T-helper 1 cell treated with Interleukin-12 subunit alpha and Interleukin-12 subunit beta and Interleukin-4 antibody, amounts not matched to agents 30 ng/mL and 1 ng/mL, for 36 hours (primary cell): ENCODE results near the gene RAB40A. TPM values are rescaled to one million over a fixed set of nuclear protein-coding genes. Genes with fewer than 3 reads are reported as not detected.
"Not testable (repeated sequence)": the region's sequence is repeated elsewhere in the genome, so short reads cannot be mapped to it uniquely, and the experiment has no call there.

Source experiments
- intact Hi-C: fragments of 100-400 bp; cut with micrococcal nuclease; formaldehyde crosslinking; loops from one replicate; pipeline ENCODE4 v1.15.1; 2024
- total RNA-seq: library from RNA; stranded (reverse); gene quantifications from 2 replicates; pipeline ENCODE4 v1.2.3, GENCODE V29; 2022

Gene RAB40A
- total RNA-seq, 1 donor from 2014 or later, result 0.20 TPM

DNA sequence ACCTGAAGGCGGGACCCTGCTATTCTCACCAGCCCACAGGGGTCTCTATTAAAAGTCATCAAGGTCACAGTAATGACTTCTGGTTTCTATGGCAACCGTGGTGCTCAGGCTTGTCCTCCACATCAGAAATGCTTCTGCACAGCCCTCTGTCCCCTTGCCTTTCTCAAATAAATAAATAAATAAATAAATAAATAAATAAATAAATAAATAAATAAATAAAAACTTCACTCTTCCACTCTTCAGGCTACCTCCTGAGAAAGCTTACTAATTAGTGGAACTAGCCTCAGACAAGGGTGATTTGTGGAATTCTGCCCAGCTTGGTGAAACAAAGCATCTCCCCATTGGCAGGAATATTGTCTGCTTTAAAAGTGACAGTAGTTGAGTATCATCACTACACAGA, 5.5 kb upstream of the RAB40A start:
- intact Hi-C loops, result no loop called here

GRCh38 chrX:103523605-103524004, 4.3 kb upstream of the RAB40A start:
- intact Hi-C loops, result no loop called here

DNA sequence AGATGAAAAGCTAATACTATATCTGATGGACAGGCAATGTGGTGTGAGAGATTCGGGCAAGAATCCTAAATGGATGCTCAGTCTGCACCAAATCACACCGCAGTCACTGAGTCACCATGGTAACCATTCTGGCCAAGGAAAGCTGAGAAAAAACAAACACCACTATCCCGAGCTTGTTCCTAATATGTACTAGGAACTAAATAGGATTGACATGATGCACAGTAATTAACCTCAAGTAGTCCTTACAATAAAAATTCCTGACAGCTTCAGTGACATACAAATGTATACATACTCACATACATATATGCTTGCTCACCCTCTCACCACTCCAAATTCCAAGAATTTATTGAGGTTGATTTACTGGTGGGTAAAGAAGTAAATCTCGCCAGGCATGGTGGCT, 1.1 kb upstream of the RAB40A start:
- intact Hi-C loops, result no loop called here

- intact Hi-C loops, result no loop called here
Observed at GRCh38 chrX:103518571-103518970, 718 bp downstream of the RAB40A start.

DNA sequence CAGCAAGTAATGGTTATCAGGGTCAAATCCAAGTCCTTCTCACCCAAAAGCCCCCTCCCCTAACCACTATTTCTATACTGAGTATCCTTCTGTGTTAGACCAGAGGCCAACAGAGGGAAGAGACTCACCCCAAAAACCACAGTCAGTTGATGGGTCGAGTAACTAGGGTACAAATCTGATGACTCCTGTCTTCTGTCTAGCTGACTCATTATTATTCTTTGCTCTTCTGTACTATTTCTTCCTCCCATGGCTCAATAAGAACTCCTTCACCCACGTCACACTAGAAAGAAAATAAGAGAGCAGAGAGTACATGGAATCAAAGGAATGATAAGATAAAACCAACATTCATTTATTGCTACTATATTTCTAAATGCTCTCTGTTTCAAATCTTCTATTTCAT, 2.0 kb downstream of the RAB40A start:
- intact Hi-C loops, result no loop called here

DNA sequence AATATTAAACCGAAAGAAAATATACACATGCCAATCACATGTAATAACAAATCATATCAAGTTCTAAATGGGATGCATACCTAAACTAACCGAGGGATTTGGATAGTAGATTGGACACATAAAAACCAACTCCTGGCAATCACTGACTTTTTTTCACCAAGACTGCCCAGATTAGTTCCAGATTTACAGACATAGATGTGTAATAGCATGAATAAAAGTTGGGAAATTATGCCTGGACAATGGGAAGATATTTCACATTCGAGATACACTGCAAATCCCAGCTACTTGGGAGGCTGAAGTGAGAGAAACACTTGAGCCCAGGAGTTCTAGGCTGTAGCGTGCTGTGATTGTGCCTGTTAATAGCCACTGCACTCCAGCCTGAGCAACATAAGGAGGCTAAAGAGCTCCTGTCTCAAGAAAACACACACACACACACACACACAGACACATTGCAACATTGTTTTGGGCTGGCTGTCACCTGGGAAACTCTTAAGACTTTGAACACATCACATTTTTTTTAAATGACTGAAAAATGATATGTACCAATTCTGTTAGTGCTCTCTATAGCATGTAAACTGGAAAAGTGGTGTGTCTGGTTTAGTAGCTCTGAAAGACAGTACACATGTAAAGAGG, 5.7 kb downstream of the RAB40A start:
- intact Hi-C loops, result no loop called here

GRCh38 chrX:103513067-103513466, 6.2 kb downstream of the RAB40A start:
- intact Hi-C loops, result no loop called here

DNA sequence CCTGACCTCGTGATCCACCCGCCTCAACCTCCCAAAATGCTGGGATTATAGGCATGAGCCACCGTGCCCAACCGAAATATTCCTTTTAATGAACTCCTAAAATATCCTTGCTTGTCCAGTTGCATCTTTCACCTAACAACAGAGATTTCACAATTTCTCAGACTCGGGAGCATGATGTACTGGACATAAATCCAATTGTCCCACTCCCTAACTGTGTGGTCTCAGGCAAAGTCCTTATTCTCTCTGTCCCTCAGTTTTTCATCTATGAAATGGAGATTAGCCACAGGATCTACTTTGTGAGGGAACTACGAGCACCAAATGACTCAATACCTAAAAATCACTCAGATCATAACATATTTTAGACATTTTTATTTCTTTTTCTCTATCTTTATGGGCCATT, 9.3 kb downstream of the RAB40A start:
- intact Hi-C loops, result no loop called here

DNA sequence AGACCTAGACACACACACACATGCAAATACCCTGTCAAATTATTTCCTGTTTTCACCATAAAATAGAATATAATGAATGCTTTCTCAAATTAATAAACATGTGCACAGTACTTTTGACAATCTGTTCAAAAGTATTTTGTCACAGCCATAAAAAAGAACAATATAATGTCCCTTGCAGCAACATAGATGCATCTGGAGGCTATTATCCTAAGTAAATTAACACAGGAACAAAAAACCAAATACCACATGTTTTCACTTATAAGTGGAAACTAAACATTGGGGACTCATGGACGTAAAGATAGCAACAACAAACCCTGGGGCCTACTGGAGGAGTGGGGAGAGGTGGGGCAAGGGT, 15.5 kb downstream of the RAB40A start:
- intact Hi-C loops, result no loop called here

GRCh38 chrX:103503163-103503852, 16.0 kb downstream of the RAB40A start:
- intact Hi-C loops, result no loop called here

DNA sequence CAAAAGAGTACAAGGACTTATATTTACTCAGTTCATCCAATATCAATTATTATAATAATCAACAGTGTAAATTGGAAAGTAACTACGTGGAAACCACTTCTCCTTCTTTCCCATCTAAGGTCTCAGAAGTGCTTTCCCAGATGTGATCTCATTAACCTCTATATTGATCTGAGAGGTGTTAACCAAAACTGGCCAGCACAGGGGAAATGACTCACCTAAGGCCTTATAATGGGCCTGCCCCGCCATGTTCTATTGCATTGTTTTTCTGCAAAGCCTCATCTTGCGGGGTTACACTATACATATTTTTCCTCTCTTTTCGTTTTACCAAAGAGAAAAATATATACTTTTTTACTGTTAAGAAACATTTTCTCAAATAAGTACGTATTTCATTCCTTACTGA, 20.5 kb downstream of the RAB40A start:
- intact Hi-C loops, result no loop called here

- intact Hi-C loops, result no loop called here
Observed at GRCh38 chrX:103495786-103496185, 23.5 kb downstream of the RAB40A start.

- intact Hi-C loops, result not testable (repeated sequence)
Observed at GRCh38 chrX:103493578-103493977, 25.7 kb downstream of the RAB40A start.

- intact Hi-C loops, result loop anchor here (1.0 to 5.0 kb wide), 3 partner anchors 146 to 328 kb away; no protein-coding TSS in a partner anchor
Observed at GRCh38 chrX:103489733-103490132, 29.6 kb downstream of the RAB40A start.

- intact Hi-C loops, result loop anchor here (1.0 to 5.0 kb wide), 3 partner anchors 145 to 329 kb away; no protein-coding TSS in a partner anchor
Observed at GRCh38 chrX:103488794-103489193, 30.5 kb downstream of the RAB40A start.

- intact Hi-C loops, result loop anchor here (5.0 kb wide), 1 partner anchor 329 kb away; no protein-coding TSS in a partner anchor
Observed at GRCh38 chrX:103488332-103488731, 31.0 kb downstream of the RAB40A start.

DNA sequence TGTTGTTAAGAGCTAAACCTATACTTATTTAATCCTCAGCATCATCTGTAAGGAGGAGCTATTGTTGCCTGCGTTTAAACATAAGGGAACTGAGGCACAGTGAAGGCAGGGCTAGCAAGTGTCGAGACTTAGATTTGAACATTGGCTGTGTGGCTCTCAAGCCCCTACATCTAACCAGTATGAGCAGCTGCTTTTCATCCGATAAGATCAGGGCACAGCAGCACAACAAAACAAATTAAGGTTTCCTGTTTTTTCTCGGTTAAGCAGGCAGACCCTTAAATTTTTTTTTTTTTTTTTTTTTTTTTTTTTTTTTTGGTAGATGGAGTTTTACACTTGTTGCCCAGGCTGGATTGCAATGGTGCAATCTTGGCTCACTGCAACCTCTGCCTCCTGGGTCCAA, 35.6 kb downstream of the RAB40A start:
- intact Hi-C loops, result no loop called here

GRCh38 chrX:103480526-103480925, 38.8 kb downstream of the RAB40A start:
- intact Hi-C loops, result no loop called here

- intact Hi-C loops, result no loop called here
Observed at GRCh38 chrX:103477496-103477895, 41.8 kb downstream of the RAB40A start.

DNA sequence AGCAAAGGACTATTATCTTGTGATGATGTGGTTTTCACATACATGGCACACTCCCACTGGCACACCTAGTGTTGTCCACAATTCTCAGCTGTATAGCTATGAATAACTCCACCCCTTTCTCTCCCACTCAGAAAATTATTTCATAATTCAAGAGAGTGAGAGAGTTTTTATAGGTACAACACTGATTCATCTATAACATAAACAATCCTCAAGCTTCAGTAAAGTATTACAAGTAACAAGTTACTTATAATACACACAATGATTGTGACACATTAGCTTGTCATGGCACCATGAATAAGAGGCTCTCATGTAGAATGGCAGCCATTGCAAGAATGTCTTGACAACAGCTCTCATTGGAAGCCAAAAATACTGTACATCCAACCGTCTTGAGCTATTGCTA, 43.9 kb downstream of the RAB40A start:
- intact Hi-C loops, result no loop called here

- intact Hi-C loops, result not testable (repeated sequence)
Observed at GRCh38 chrX:103469977-103470376, 49.3 kb downstream of the RAB40A start.

- intact Hi-C loops, result no loop called here
Observed at GRCh38 chrX:103467887-103468286, 51.4 kb downstream of the RAB40A start.

DNA sequence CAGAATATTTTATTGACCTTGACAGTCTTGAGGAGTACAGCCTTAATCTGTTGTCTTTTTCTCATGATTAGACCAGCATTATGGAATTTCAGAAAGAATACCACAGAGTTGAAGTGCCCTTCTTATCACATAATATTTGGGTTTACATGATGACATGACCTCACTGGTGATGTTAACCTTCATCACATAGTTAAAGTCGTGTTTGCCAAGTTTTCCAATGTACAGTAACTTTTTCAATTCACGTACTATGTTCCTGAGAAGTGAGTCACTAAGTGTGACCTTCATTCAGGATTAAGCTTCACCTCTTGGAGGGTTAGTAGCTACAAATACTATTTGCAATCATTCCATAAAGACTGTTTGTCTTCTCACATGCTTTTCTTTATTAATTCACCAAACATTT, 52.1 kb downstream of the RAB40A start:
- intact Hi-C loops, result no loop called here
